GM18858 (cell line): Measurements from ENCODE around the gene MZF1.
"Not testable (repeated sequence)": the region's sequence is repeated elsewhere in the genome, so short reads cannot be mapped to it uniquely, and the experiment has no call there.

Source experiments
- ATAC-seq: cut with Tn5 transposase; IDR thresholded peaks from one replicate; pipeline ENCODE4 v1.9.1; 2021; ENCODE audit not compliant: unreplicated experiment

The MZF1 gene

DNA sequence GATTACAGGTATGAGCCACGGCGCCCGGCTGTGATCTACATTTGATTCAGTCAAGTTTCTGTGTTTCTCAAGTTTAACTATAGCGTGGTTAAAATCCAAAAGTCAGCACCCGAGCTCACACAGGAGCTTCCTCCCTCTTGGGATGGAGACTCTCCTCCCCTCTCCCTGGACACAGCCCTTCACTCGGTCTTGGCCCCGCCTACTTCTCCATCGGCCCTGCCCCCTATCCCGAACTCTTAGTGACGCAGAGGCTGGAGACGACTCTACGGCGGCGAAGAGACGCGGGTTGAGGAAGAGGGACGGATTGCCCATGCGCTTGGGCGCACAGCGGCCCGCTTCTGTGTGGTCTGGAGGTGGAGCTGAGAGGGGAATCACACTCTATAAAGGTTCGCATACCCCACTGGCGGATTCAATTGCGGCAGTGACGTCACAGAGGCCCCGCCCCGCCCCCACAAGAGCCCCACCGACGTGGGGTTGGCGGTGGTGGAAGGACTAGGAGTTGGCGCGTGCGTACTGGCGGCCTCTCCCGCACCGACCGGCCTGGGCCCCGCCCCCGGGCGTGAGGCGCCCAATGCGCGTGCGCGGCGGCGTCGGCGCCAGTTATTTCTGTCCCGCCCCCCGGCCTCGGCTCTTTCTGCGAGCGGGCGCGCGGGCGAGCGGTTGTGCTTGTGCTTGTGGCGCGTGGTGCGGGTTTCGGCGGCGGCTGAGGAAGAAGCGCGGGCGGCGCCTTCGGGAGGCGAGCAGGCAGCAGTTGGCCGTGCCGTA lies 29.1 kb downstream of the MZF1 start, which contains the start of gene TRIM28:
TSS of gene TRIM28 (plus strand) at position 239 of the 765 bp plus-strand sequence. CDS start 694 bp downstream, outside the sequence.
- peak; percentile 62 for ATAC-seq

DNA sequence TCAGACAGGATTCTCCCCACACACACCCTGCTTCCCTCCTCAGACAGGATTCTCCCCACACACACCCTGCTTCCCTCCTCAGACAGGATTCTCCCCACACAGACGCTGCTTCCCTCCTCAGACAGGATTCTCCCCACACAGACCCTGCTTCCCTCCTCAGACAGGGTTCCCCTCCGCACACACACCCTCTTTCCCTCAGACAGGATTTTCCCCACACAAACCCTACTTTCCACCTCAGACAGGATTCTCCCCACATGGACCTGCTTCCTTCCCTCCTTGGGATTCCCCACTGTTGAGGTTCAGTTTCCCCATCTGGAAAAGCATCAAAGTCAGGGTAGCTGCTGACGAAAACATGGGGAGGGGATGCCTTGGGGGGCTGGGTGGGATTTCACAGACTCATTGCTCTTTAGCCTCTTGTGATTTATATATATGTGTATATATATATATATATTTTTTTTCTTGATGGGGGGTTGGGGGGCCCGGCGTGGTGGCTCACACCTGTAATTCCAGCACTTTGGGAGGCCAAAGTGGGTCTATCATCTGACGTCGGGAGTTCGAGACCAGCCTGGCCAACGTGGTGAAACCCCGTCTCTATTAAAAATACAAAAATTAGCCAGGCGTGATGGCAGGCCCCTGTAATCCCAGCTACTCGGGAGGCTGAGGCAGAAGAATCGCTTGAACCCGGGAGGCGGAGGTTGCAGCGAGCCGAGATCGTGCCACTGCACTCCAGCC lies 30.3 kb downstream of the MZF1 start:
- ATAC-seq, result not testable (repeated sequence)

DNA sequence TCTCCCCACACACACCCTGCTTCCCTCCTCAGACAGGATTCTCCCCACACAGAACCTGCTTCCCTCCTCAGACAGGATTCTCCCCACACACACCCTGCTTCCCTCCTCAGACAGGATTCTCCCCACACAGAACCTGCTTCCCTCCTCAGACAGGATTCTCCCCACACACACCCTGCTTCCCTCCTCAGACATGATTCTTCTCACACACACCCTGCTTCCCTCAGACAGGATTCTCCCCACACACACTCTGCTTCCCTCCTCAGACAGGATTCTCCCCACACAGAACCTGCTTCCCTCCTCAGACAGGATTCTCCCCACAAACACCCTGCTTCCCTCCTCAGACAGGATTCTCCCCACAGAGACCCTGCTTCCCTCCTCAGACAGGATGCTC lies 34.0 kb downstream of the MZF1 start:
- ATAC-seq, result not testable (repeated sequence)

DNA sequence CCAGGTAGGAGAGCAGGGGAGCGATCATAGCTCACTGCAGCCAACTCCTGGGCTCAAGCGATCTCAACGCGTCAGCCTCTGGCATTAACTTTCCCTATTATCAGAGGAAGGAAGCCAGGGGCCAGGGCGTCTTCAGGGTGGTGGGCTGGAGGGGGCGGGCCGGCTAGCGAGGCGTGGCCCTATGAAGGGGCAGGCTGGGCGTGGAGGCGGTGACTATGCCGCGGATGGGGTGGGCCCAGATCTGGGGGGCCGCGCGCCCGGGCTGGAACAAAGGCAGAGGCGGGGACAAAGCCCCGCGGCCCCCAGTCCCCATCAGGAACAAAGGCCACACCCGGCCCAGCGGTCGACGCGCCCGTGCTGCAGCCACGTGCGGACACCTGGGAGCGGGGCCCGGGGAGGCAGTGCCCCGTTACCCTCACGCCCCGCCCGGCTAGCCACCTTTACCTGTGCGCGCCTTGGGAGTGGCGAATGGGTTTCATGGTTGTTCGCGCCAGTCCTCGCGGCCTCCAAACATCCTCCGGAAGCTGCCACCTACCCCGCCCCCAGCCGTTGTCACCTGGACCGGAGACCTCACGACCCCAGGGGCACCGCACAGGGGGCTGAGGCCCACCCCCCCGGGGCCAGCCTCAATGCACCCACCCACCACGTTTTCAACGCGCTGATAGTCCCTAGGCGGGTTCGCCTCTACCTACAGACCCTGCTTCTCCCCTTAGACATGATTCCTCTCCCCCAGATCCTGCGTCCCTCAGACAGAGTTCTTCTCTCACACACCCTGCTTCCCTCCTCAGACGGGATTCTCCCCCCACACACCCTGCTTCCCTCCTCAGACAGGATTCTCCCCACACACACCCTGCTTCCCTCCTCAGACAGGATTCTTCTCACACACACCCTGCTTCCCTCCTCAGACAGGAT lies 34.6 kb downstream of the MZF1 start:
- ATAC-seq, result no peak

DNA sequence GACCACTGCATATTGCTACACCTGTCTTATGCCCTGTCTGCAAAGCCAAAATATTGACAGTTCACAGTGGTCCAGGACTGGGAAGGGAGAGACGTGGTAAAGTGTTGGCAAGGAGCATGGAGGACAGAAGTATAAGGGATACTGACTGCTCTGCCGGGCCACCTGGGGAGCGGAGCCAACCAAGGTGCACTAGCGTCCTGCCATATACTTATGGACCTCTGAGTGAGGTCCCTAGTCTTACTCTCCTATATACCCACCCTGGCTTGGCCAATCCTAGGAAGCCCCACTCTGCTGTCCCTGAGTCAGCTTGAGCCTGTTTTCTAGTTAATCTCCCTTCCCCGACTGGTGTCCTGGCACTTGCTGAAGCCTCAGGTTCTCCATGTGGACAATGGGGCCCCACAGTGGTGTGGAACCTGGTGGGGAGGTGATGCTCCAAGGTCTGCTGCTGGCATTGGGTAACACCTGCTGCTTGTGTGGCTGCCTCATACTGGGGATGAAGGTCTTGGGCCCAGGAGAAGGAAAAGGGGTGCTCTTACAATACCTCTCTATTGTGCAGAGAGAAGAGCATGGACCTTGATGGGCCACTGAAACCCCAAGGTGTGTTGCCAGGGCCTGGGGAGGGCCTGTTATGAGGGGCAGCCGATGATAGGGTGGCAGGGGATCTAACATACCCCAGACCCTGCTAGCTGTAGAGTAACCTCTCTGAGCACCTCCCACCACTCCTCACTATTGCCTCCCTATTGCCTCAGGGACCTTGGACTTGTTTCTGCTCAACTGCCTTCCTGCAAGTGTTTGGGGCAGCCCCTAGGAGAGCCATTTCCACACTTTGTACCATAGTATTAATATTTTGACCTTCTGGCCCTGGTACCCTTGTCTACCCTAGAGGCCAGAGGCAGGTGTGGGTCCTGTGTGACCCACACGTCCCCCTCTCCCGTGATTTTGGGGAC lies 36.0 kb downstream of the MZF1 start:
- no peak for ATAC-seq

DNA sequence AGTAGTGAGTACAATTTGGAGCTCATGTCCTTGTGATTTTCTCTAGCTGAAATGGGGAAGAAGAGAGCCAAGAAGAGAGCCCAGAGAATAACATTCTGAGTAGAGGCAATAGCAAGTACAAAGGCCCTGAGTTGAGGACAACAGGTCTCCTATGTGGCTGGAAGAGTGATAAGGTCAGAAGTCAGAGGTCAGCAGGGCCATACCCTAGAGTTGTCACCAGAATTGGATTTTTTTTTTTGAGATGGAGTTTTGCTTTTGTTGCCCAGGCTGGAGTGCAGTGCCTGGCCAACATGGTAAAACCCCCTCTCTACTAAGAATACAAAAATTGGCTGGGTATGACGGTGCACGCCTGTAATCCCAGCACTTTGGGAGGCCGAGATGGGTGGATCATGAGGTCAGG lies 37.3 kb downstream of the MZF1 start:
- ATAC-seq, result no peak

DNA sequence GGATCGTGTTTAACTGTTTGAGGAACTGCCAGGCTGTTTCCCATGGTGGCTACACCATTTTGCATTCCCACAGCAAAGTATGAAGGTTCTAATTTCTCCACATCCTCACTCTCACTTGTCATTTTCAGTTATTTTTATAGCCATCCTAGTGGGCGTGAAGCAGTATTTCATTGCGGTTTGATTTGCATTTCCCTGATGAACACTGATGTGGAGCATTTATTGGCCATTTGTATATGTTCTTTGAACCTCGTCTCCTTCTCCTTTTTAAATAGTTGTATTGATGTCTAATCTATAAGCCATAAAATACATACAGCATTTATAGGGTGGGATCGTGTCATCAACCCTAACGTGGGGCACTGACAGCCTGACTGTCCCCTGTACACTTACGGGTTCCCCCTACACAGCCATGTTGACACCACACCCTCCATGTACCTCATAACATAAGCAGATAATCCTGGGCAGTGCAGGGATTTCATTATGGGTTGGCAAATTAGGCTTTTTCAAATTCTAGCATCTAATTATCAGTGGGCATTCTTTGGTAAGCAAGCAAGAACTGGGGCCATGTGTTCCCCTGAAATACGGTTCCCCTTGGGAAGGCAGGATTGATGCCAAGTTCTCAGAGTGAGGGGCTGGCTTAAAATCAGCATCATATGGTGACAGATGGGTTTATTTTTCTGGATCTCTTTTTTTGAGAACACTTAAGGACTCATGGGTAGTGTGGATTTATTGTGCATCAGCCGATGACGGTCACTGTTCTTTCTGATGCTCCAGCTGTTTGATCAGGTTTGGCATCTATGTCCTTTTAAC lies 41.9 kb downstream of the MZF1 start:
- no peak for ATAC-seq

DNA sequence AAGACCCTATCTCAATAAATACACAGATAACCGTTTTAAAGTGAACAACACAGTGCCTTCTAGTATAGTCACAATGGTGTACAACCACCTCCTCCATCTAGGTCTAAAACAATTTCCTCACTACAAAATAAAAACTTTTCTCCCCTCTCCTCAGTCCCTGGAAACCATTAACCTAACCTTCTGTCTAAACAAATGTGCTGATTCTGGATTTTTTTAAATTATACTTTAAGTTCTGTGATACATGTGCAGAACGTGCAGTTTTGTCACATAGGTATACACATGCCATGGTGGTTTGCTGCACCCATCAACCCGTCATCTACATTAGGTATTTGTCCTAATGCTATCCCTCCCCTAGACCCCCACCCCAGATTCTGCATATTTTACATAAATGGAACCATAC lies 43.7 kb downstream of the MZF1 start:
- ATAC-seq, result no peak

DNA sequence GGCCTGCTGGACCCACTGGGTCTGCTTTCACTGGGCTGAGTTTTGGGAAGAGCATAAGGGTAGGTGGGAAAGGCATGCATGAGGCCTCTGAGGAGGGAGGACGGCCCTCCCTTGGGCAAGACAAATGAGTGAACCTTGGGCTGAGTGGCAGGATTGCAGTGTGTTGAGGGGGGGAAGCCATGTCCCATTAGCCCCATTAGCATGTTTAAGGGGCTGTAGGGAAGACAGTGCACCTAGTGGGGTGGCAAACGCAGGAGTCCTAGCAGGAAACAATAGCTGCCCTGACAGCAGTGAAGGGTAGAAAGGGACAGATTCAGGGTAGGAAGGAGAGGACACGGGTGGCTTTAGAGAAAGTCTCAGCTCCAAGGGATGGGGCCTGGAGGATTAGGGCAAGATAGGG lies 50.4 kb downstream of the MZF1 start:
- ATAC-seq, result no peak

DNA sequence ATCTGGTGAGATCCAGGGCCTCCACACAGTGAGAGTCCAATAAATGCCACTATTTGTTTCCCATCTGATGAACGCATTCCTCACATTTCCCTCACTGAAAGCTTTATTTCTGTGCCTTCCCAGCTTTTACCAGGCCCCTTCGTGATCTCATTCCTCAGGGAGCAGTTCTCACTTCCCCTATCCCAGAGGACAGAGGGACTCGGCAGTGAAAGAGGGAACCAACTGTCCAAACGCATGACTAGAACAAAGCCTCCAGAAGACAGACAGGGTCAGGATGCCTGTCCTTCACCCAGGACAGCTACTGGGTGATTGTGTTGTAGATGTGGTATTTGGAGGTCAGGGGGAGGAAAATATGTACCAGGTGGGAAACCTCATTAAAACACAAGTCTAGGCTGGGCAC lies 51.5 kb downstream of the MZF1 start:
- no peak for ATAC-seq

DNA sequence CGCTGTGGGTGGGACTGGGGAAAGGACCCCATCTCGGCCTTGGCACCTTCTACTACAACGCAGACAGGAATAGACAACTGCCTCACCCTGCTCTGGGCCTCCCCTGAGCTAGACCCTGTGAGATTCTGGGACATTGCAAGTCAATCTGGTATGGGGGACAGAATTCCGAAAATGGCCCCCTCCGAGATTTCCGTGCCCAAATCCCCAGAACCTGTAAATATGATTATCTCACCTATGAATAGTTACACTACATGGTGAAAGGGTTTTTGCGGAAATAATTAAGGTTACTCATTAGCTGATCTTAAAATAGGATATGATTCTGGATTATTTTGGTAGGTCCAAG lies 52.9 kb downstream of the MZF1 start:
- ATAC-seq, result no peak

DNA sequence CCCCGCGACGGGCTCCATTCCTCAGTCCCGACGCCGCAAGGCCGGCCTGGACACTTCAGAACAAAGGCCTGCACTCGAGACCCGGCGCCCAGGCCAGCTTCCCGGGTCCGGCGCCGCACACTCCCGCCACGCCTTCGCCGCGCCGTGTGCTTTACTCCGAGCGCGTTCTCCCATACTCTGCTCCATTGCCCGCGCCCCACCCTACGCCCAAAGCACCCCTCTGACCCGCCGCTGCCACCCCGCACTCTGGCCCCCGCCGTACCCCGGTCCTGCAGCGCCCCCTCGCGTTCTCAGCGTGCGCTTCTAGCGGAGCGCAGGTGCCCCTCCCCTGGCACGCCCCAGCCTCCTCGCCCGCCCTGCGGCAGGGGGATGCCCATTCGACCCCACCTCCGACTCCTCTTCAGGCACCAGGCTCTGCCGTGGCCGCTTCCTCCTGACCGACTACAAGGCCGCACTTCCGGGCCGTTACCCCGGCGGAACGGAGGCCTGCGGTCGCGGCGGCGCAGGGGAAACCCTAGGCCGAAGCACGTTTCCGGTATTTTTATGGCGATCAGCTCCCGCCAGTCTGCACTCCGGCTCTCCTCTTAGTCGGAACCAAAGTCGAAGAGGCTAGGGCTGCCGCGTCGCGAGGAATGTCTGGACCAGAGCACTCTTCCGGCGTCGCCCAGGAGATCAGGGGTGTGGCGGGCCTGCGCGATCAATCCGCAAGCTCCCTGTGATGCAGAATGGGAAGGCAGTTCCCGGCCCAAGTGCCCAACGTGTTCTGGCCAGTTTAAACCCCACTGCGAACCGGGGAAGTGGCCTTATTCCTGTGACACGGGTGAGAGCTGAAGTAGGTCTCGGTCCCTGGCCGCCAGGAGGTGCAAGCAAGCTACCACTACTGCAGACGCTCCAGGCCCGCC lies 53.5 kb downstream of the MZF1 start, which contains the start of gene ZBTB45:
TSS of gene ZBTB45 (minus strand) at position 456 of the 902 bp plus-strand sequence. CDS start 2,137 bp downstream, outside the sequence.
- peak; percentile 77 for ATAC-seq

DNA sequence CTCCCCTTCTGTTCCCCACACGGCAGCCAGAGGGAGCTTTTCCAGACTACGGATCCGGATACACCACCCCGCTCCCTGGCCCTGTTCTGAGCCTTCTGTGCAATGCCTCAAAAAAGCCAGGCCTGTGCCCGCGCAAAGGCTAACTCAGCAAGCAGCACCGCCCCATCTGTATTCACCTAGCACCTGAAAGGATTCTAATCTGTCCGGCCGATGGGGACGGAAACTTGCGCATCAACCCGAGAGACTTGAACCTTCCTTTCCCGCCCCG lies 54.1 kb downstream of the MZF1 start:
- ATAC-seq, result no peak

DNA sequence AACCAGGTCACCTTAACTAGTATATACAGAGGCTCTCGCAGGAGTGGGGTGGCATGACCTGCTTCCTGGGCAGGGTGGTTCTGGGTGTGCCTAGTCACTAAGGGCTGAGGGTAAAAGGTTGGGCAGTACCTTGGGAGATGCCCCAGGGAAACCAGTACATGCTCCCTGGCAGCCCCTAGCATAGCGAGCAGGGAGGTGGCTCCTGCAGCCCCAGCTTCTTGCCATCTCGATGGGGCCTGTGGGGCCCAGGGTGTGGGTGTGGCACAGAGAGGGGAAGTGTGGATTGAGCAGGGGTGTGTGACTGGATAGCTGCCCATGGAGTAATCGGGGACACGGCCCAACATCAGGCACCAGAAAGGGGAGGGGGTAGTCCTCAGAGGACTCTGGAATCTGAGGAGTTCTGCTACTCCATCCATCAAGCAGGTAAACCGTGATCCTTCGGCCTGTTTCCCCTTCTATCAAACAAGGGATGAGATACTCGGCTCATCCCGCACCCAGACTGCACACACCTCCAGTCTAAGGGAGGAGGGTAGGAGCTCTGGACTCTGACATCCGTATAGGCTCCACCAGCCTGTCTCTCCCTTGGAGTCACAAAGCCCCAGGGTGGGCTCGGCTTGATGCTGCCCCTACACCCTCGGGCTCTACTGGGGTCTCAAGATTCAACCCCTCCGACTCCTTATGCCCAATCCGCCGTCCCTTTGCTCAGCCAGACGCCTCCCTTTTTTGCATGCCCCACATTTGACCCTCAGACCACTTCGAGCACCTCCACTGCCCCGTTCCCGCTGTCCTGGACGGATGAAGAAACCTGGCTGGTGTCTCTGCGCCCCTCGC lies 54.7 kb downstream of the MZF1 start:
- ATAC-seq, result no peak

DNA sequence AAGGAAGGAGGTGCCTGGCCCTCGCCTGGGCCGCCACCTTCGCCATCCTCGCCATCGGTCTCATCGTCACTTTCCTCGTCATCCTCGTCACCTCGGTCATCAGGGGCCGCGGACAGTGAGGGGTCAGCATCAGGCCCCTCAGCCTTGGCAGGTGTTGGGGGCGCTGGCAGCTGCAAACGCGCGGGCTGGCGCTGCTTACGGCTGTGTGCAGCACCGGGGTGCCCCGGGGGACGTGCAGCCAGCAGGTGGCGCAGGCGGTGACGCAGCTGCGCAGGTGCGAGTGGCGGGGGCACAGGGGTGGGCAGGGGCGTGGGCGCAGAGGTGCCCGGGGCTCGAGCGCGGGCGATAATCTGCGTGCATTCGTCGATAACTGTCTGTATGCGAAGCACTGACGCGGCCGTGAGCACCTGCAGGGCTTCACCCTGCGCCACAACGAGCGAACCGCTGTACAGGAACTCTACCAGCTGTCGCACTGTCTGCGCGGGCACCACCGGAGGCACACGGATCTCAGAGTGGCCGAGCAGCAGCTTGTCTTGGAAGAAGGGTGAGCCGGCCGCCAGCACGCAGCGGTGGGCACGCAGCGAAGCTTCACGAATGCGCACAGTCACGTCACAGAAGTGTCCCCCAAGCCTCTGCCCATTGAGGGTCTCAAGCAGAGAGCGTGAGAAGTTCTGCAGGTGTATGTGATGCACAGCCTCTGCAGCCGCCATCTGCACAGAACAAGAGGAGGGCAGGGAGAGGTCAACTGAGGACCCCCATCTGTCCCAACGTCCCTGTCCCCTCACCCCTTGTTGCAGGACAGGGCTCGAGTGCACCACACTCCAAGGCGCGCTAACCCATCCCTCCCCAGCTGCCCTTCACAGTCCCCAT lies 55.9 kb downstream of the MZF1 start:
- ATAC-seq, result no peak

DNA sequence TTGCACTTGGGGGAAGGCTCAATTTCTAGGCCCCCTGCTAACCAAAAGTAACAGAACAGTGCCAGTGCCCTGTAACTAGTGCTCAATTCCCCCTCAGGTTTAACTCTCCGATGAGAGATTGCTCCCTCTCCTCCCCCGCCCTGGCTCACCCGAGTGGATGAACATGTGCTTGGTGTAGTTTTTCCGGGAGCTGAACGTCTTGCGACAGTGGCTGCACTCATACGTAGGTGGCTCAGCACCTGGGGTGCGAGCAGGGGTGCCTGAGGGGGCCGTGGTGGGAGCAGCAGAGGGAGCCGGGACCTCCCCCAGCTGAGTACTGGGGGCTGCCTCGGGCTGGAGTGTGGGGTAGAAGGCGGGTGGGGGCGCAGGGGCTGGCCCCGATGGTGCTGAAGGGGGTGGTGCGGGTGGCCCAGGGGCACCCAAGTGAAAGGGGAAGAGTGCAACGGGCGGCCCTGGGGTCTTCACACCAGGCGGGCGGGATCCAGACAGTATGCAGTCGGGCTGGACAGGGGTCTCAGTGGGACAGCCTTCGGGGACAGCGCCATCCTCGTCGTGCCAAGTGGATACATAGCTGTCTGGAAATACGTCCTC lies 56.8 kb downstream of the MZF1 start:
- no peak for ATAC-seq
